Measurements from ENCODE around the gene ADGRF5.

The ADGRF5 gene

DNA sequence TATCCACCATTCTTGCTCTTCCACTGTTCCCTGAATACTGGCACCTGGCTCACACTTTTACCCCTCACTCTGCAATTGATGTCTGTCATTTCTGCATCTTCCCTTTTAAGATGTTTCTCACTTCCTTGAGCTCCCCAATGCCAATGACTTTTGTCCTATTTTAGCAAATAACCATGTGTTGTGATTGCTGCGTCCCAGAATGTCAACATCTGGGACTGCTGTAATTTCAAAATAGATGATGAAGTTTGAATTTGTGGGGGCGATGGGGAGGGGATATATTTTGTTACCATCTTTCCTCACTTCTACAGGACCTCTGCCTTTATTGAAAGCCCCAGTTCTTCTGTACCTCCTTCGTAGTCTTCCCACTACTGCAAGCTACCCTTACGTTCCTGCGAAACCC is 40.0 kb upstream of the ADGRF5 start:
- TF ChIP-seq, protein P1, sequence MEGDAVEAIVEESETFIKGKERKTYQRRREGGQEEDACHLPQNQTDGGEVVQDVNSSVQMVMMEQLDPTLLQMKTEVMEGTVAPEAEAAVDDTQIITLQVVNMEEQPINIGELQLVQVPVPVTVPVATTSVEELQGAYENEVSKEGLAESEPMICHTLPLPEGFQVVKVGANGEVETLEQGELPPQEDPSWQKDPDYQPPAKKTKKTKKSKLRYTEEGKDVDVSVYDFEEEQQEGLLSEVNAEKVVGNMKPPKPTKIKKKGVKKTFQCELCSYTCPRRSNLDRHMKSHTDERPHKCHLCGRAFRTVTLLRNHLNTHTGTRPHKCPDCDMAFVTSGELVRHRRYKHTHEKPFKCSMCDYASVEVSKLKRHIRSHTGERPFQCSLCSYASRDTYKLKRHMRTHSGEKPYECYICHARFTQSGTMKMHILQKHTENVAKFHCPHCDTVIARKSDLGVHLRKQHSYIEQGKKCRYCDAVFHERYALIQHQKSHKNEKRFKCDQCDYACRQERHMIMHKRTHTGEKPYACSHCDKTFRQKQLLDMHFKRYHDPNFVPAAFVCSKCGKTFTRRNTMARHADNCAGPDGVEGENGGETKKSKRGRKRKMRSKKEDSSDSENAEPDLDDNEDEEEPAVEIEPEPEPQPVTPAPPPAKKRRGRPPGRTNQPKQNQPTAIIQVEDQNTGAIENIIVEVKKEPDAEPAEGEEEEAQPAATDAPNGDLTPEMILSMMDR (IDR thresholded peaks at IDR 0.05; ENCODE audit: insufficient read depth, low read depth, low read length, missing control alignments), result no peak
- no peak overlapping the region for H3K4me3 ChIP-seq (ENCODE audit: low read depth, low read length)
- DNase-seq (ENCODE audit: low read depth), result no peak

DNA sequence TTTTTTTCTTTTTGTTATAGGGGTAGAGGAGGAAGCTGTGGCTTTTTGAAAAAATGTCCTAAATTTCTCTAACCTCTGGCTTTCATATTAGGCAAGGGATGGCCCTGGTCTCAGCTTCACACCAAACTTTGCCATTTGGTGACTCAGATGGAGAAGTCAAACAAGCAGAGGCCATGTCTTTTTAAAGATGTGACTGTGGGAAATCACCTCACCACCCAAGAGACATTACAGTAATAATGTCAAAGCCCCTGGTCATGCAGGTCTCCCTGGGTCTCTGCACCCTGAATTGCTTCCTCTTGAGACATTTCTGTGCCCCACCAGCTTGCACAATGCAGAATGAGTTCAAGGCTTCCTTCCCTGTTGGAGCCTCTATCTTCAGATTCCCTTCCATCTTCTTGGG is 39.5 kb upstream of the ADGRF5 start:
- TF ChIP-seq, protein P1 (IDR thresholded peaks at IDR 0.05; ENCODE audit: insufficient read depth, low read depth, low read length, missing control alignments), result no peak
- DNase-seq (ENCODE audit: low read depth), result peak; percentile 25
- H3K4me3 ChIP-seq (ENCODE audit: low read depth, low read length), result no peak overlapping the region

DNA sequence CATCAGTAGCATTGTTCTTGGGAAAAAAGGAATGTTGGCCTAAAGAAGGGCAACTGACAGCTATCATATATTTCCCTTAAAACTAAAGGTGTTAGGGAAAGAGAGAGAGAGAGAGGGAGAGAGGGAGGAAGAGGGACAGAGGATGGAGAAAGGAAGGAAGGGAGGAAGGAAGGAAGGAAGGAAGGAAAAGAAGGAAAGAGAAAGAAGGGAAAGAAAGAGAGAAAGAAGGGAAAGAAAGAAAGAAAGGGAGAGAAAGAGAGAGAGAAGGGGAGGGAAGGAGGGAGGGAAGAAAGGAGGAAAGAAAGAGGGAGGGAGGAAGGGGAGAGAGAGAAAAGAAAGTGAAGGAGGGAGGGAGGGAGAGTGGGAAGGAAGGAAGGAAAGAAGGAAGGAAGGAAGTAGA is 37.7 kb upstream of the ADGRF5 start:
- H3K4me3 ChIP-seq (ENCODE audit: low read depth, low read length), result no peak overlapping the region
- DNase-seq (ENCODE audit: low read depth), result no peak
- TF ChIP-seq, protein P1 (IDR thresholded peaks at IDR 0.05; ENCODE audit: insufficient read depth, low read depth, low read length, missing control alignments), result no peak

DNA sequence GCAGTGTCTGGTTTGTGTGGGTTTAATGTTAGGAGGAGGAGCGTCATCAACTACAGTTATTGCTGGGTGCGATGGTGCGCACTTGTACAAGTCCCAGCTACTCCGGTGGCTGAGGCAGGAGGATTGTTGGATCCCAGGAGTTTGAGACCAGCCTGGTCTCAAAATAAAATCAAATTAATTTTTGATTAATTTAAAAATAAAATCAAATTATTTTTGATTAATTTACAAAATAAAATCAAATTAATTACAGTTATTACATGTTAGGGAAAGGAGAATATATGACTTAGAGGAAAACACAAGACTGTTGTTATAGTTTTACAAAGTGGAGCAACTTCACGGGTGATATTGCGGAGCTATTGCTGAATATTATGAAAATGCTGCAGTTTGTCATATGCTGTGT is 34.7 kb upstream of the ADGRF5 start:
- H3K4me3 ChIP-seq (ENCODE audit: low read depth, low read length), result no peak overlapping the region
- no peak for DNase-seq (ENCODE audit: low read depth)
- TF ChIP-seq, protein P1 (IDR thresholded peaks at IDR 0.05; ENCODE audit: insufficient read depth, low read depth, low read length, missing control alignments), result no peak

DNA sequence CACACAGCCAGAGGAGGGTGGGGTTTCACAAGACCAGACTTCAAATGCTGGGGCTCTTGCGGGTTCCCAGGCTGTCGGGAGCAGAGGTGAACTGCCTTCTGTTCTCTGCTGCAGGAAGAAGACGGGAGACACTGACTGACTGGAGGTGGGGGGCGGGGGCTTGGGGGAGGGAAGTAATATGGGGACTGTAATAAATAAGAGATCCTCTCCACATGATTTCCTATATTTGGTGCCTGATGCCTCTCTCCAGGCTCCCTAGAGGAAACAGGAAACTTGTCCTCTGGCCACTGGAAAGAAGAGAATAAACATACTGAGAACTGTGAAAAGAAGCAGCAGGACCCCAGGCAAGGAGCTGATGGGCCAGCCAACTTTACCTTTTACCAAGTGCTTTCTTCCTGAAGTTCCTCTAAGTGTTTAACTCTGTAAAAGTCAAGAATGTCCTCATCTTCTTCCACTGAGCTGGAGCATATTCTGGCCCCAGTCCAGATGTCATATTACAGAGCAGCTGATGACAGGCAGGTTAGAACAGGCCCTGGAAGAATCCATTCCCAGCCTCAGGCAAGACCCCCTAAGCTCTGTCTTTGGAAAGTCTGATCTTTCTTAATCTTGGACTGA is 33.2 kb upstream of the ADGRF5 start:
- DNase-seq (ENCODE audit: low read depth), result no peak
- no peak overlapping the region for H3K4me3 ChIP-seq (ENCODE audit: low read depth, low read length)
- TF ChIP-seq, protein P1 (IDR thresholded peaks at IDR 0.05; ENCODE audit: insufficient read depth, low read depth, low read length, missing control alignments), result no peak

DNA sequence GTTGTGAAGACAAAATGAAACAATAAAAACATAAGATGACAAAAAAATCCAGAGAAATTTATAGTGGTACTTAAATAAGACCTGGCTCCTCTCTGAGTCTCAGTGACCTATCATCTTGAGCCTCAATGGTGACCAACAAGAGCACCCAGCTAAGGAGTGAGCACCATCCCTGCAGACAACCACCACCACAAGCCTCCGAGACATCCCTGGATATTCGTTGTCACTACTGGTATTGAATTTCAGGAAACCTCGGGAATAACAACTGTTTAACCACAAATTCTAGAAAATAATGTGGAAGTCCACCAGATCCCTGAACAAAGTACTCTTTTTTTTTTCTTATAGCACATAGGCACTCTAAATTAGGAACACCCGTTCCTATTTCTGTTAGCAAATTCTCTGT is 32.2 kb upstream of the ADGRF5 start:
- H3K4me3 ChIP-seq (ENCODE audit: low read depth, low read length), result no peak overlapping the region
- DNase-seq (ENCODE audit: low read depth), result no peak
- TF ChIP-seq, protein P1 (IDR thresholded peaks at IDR 0.05; ENCODE audit: insufficient read depth, low read depth, low read length, missing control alignments), result no peak

DNA sequence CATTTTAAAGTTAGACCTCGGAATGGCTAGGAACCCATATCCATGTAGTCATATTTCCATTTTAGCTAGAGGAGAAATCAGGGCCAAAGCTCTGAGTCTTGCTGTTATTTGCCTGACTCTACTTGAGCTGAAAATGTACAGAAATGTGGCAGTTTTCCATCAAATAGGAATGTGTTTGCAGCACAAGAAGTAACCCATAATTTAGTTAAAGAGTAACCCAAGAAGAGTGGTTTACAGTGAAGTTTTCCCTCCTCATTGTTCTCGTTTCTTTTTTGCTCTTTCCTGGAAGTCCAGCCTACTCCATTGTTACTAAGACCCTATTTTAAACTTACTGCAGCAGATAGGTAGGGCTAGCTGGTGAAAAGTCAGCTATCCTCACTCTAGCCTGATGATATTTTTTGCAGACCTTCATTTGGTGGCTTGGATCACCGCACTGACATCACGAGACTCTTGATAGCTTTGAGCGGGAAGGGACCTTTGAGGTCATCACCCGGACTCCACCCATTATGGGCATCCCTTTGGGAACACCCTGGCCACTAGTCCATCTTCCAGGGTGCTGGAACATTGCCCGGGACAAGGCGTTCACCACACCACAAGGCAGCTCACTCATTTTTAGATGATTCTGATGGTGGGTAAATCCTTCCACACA is 28.0 kb upstream of the ADGRF5 start:
- no peak for DNase-seq (ENCODE audit: low read depth)
- TF ChIP-seq, protein P1 (IDR thresholded peaks at IDR 0.05; ENCODE audit: insufficient read depth, low read depth, low read length, missing control alignments), result no peak
- no peak overlapping the region for H3K4me3 ChIP-seq (ENCODE audit: low read depth, low read length)
